Kidney (tissue), 14 donors: ENCODE measurements around the gene ZNF182. TPM values are rescaled to one million over a fixed set of nuclear protein-coding genes. Genes with fewer than 3 reads are reported as not detected.
"Not testable (repeated sequence)": the region's sequence is repeated elsewhere in the genome, so short reads cannot be mapped to it uniquely, and the experiment has no call there.

Experiments
- DNase-seq, 5 donors: peaks; one replicate each; pipeline ENCODE4 v3.0.0-alpha.2; 2013 to 2020
- FAIRE-seq: peaks from 2 replicates; lab custom pipeline; 2012; peaks lifted over from hg19 to GRCh38; lab: Jason Lieb, UNC
- H3K27ac ChIP-seq, 2 donors: one replicate each; pipeline ENCODE4 v1.7.0; 2013; ENCODE audit warnings: low read depth in 2 of 2, low read length in 2 of 2, inconsistent platforms in 1 of 2
- H3K27me3 ChIP-seq: one replicate; pipeline ENCODE4 v1.7.1; 2013; ENCODE audit warnings: low read length, inconsistent platforms; ENCODE audit not compliant: control insufficient read depth, insufficient read depth
- H3K36me3 ChIP-seq, 3 donors: one replicate each; pipeline versions ENCODE4 v1.7.0 to v1.7.1; 2013; ENCODE audit warnings: low read length in 3 of 3, control low read depth in 1 of 3, inconsistent platforms in 1 of 3; ENCODE audit not compliant: insufficient read depth in 3 of 3, control insufficient read depth in 2 of 3
- H3K4me1 ChIP-seq, 3 donors: one replicate each; pipeline versions ENCODE4 v1.7.0 to v1.7.1; 2013; ENCODE audit warnings: low read length in 3 of 3, inconsistent platforms in 1 of 3, low read depth in 1 of 3; ENCODE audit not compliant: control insufficient read depth in 2 of 3, insufficient read depth in 2 of 3
- H3K4me3 ChIP-seq, 3 donors: one replicate each; pipeline versions ENCODE4 v1.7.0 to v1.8.1; 2013; ENCODE audit warnings: low read length in 3 of 3, control low read depth in 1 of 3, inconsistent platforms in 1 of 3
- H3K9ac ChIP-seq, 3 donors: one replicate each; pipeline versions ENCODE4 v1.7.0 to v1.7.1; 2013; ENCODE audit warnings: low read length in 3 of 3, control low read depth in 1 of 3, inconsistent platforms in 1 of 3
- H3K9me3 ChIP-seq, 3 donors: one replicate each; pipeline versions ENCODE4 v1.7.0 to v1.7.1; 2013; ENCODE audit warnings: low read length in 3 of 3, control low read depth in 1 of 3, inconsistent platforms in 1 of 3; ENCODE audit not compliant: control insufficient read depth in 2 of 3, insufficient read depth in 1 of 3
- CTCF ChIP-seq: IDR thresholded peaks from 3 replicates; pipeline ENCODE4 v1.5.1; 2012; ENCODE audit warnings: mild to moderate bottlenecking, moderate library complexity, borderline replicate concordance; ENCODE audit not compliant: insufficient read depth; ENCODE audit errors: extremely low read depth
- intact Hi-C: fragments of 100-400 bp; cut with DNase I; formaldehyde crosslinking; loops from one replicate; pipeline ENCODE4 v1.11.1; 2022
- polyA plus RNA-seq: library from polyadenylated mRNA; stranded (reverse); fragments of 350-450 nt; fragmentation: Illumina TruSeq; extraction: RNeasy Lipid Tissue Mini Kit (QIAGEN cat#74804); gene quantifications from one replicate; pipeline ENCODE4 v1.2.3, GENCODE V29; 2014; ENCODE audit warnings: low read depth, low replicate concordance; ENCODE audit not compliant: insufficient read depth
- total RNA-seq: library from RNA; stranded (reverse); fragmentation: NEBNext Ultra II Directional; extraction: Animal tissue kit (Norgen Biotek cat#: 25700); gene quantifications from one replicate; pipeline ENCODE4 v1.2.1, GENCODE V29; 2021
- donor health status: control.
- donor health status: control.
- donor health status: control.
- donor health status: control.
- donor health status: control.
- donor health status: DM: yes; HTN: yes; CAD: no.
- donor health status: Normal renal cell carcinoma (clear cell type).

Gene ZNF182
- total and polyA plus RNA-seq, 2 donors from 2014 or later: 3.2 to 5.8 TPM

DNA sequence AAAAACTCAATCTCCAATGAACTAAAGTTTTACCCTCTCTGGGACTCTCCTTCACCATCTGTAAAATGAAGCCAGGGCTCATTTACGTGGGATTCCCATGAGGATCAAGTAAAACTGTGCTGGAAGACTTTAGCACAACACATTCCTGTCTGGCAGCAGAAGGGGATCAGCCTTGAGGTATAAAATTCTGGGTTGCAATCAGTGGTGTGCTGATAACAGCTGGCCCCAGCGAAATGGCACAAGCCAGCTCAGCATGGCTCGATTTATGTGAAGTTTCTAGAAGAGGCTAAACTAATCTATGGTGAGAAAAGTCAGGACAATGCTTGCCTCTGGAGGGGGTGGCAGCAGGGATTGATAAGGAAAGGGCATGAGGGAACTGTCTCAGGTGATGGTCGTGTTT, 39.3 kb upstream of the ZNF182 start:
- H3K9ac ChIP-seq: no peak overlapping the region
- no peaks in the 10 kb centered on the region for H3K4me1 ChIP-seq
- TF ChIP-seq CTCF: no peak
- H3K27me3 ChIP-seq: no peaks in the 10 kb centered on the region
- intact Hi-C loops: no loop called here
- no peaks in the 10 kb centered on the region for H3K36me3 ChIP-seq
- FAIRE-seq (no peak), DNase-seq (no peak)
- H3K27ac ChIP-seq: no peak overlapping the region
- H3K9me3 ChIP-seq: no peaks in the 10 kb centered on the region
- no peak overlapping the region for H3K4me3 ChIP-seq

DNA sequence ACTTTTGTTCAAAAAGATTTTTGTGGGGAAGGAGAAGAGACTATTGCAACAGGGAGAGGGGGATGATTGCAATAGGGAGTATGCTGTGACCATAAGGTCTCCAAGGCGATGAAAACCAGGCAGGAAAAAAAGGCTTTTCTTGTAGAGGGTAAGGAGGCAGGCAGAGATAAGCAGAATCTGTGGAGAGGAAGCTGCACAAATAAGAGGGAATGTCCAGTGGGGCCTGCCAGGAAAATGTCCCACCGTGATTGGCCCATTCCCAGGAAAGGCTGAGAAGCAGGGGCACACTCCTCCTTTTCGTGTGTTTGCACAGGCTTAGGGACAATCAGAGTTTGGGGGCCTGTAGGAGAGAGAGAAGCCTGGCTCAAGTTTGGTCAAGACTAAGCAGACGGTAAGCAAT, 32.1 kb upstream of the ZNF182 start:
- Histone ChIP-seq H3K9me3 (no peaks in the 10 kb centered on the region), H3K4me3 (no peak overlapping the region), H3K27ac (no peak overlapping the region), H3K27me3 (no peaks in the 10 kb centered on the region), H3K9ac (no peak overlapping the region), H3K36me3 (no peaks in the 10 kb centered on the region), H3K4me1 (no peaks in the 10 kb centered on the region)
- FAIRE-seq (no peak), DNase-seq (no peak)
- intact Hi-C loops: no loop called here
- no peak for TF ChIP-seq CTCF

DNA sequence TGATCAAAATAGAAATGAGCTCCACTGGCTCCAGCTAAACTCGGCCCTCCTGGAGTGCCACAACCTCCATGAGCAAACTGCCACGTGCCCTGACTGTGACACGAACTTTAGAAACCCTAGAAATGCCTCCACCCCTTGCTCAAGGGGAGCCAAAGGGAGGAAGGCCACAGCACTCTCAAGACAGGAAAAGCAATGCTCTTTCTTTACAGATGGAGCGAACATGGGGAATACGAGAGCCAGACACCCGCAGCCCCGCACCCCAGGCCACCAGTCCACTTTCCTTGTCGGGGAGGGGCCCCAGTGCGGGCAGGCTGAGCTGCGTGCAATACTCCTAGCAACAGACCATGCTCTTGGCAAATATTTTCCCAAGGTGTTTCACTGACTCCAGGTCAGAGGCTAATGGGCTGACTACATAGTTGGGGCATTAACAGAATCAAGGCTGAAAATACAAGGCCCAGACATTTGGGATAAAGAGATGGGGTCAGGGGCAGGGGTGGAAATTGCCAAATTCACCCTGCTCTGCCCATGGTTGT, 26.9 kb upstream of the ZNF182 start:
- intact Hi-C loops, FAIRE-seq, H3K9ac ChIP-seq, H3K9me3 ChIP-seq, H3K27me3 ChIP-seq, H3K4me3 ChIP-seq, DNase-seq, H3K4me1 ChIP-seq, H3K36me3 ChIP-seq, H3K27ac ChIP-seq: not testable (repeated sequence)

DNA sequence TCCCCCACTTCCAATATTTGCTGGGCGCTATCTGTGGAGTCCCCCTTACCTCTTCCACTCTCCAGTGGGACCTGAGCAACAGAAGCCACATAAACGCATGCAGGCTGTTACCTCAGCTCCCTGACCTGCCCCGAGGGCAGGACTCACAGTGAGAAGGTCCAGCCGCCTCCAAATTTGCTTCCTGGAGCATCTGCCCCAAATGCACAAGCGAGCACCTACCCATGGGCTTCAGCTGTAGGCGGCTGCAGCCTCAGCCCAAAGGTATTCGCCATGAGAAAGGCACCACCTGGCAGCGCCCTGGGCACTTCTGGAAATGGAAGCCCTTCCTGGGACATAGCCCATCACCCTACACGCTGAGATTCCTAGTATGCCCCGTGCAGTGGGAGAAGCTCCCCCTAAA, 26.4 kb upstream of the ZNF182 start:
- Histone ChIP-seq H3K36me3 (no peaks in the 10 kb centered on the region), H3K4me3 (no peak overlapping the region), H3K9ac (no peak overlapping the region), H3K27ac (no peak overlapping the region), H3K27me3 (no peaks in the 10 kb centered on the region), H3K4me1 (no peaks in the 10 kb centered on the region), H3K9me3 (no peaks in the 10 kb centered on the region)
- intact Hi-C loops: no loop called here
- no peak for FAIRE-seq
- DNase-seq: no peak
- TF ChIP-seq CTCF: no peak
